BLaER1 (cell line): ENCODE results near the gene ETV6.

Experiments used
- H3K27ac ChIP-seq: shearing (Covaris generic); formaldehyde crosslinking; 2 replicates; pipeline ENCODE4 v1.8.1; 2022
- H3K27me3 ChIP-seq: shearing (Covaris generic); formaldehyde crosslinking; 2 replicates; pipeline ENCODE4 v1.8.1; 2022
- H3K36me3 ChIP-seq: shearing (Covaris generic); formaldehyde crosslinking; 2 replicates; pipeline ENCODE4 v1.8.1; 2022
- H3K4me1 ChIP-seq: shearing (Covaris generic); formaldehyde crosslinking; 2 replicates; pipeline ENCODE4 v1.8.1; 2022
- H3K4me2 ChIP-seq: shearing (Covaris generic); formaldehyde crosslinking; 2 replicates; pipeline ENCODE4 v1.8.1; 2022
- H3K4me3 ChIP-seq: shearing (Covaris generic); formaldehyde crosslinking; 2 replicates; pipeline ENCODE4 v1.8.1; 2022
- H3K9ac ChIP-seq: shearing (Covaris generic); formaldehyde crosslinking; 2 replicates; pipeline ENCODE4 v1.8.1; 2022
- H3K9me3 ChIP-seq: shearing (Covaris generic); formaldehyde crosslinking; 2 replicates; pipeline ENCODE4 v1.8.1; 2022
- H4K20me1 ChIP-seq: shearing (Covaris generic); formaldehyde crosslinking; 2 replicates; pipeline ENCODE4 v1.8.1; 2022
- Cebpa-rat ChIP-seq: shearing (Covaris generic); IDR thresholded peaks from 2 replicates; pipeline ENCODE4 v1.8.1; 2022

The ETV6 gene

GRCh38 chr12:11686120-11686519 lies 36.6 kb downstream of the ETV6 start:
- Histone ChIP-seq H3K4me3 (no peak overlapping the region), H3K9me3 (peaks cover 4% of the 10 kb centered on the region; the same call in 1 of the 2 replicates), H3K9ac (no peak overlapping the region), H3K4me2 (0 out of 2 replicates have a peak overlapping the region, but pooled peaks have one; percentile 14), H4K20me1 (peaks cover 96% of the 10 kb centered on the region), H3K36me3 (peaks cover 1% of the 10 kb centered on the region; the same call in 1 of the 2 replicates), H3K27me3 (0 out of 2 replicates have a peak, but pooled peaks cover 6% of the 10 kb centered on the region), H3K27ac (no peak overlapping the region), H3K4me1 (peaks cover 47% of the 10 kb centered on the region)
- TF ChIP-seq Cebpa-rat: no peak

- Histone ChIP-seq H3K9ac (no peak overlapping the region), H3K9me3 (no peaks in the 10 kb centered on the region; the same call in 1 of the 2 replicates), H3K4me3 (no peak overlapping the region), H3K27me3 (0 out of 2 replicates have a peak, but pooled peaks cover 6% of the 10 kb centered on the region), H4K20me1 (peaks cover 100% of the 10 kb centered on the region), H3K4me1 (peaks cover 47% of the 10 kb centered on the region), H3K4me2 (no peak overlapping the region; the same call in 1 of the 2 replicates), H3K36me3 (peaks cover 8% of the 10 kb centered on the region), H3K27ac (no peak overlapping the region)
- no peak for TF ChIP-seq Cebpa-rat
Observed at GRCh38 chr12:11687528-11687927, 38.1 kb downstream of the ETV6 start.

- Histone ChIP-seq H3K27ac (no peak overlapping the region), H4K20me1 (peaks cover 100% of the 10 kb centered on the region), H3K9me3 (no peaks in the 10 kb centered on the region; the same call in 1 of the 2 replicates), H3K27me3 (0 out of 2 replicates have a peak, but pooled peaks cover 6% of the 10 kb centered on the region), H3K4me2 (peak overlapping the region; percentile 24), H3K4me1 (peaks cover 47% of the 10 kb centered on the region), H3K4me3 (no peak overlapping the region), H3K36me3 (peaks cover 16% of the 10 kb centered on the region), H3K9ac (no peak overlapping the region)
- no peak for TF ChIP-seq Cebpa-rat
Observed at GRCh38 chr12:11688379-11688778, 38.9 kb downstream of the ETV6 start.

- H3K36me3 ChIP-seq: peaks cover 21% of the 10 kb centered on the region
- H3K4me1 ChIP-seq: peaks cover 47% of the 10 kb centered on the region
- no peak overlapping the region for H3K27ac ChIP-seq
- H3K4me3 ChIP-seq: no peak overlapping the region
- no peak for TF ChIP-seq Cebpa-rat
- peak overlapping the region; percentile 88 for H3K4me2 ChIP-seq
- peaks cover 100% of the 10 kb centered on the region for H4K20me1 ChIP-seq
- H3K27me3 ChIP-seq: 0 out of 2 replicates have a peak, but pooled peaks cover 6% of the 10 kb centered on the region
- H3K9ac ChIP-seq: no peak overlapping the region
- no peaks in the 10 kb centered on the region; the same call in 1 of the 2 replicates for H3K9me3 ChIP-seq
Observed at GRCh38 chr12:11688831-11689230, 39.4 kb downstream of the ETV6 start.

- 0 out of 2 replicates have a peak overlapping the region, but pooled peaks have one; percentile 12 for H3K4me3 ChIP-seq
- TF ChIP-seq Cebpa-rat: no peak
- H3K4me1 ChIP-seq: peaks cover 47% of the 10 kb centered on the region
- peaks cover 21% of the 10 kb centered on the region for H3K36me3 ChIP-seq
- H3K27me3 ChIP-seq: 0 out of 2 replicates have a peak, but pooled peaks cover 6% of the 10 kb centered on the region
- peak overlapping the region; percentile 88 for H3K4me2 ChIP-seq
- H4K20me1 ChIP-seq: peaks cover 100% of the 10 kb centered on the region
- H3K27ac ChIP-seq: no peak overlapping the region
- no peak overlapping the region for H3K9ac ChIP-seq
- H3K9me3 ChIP-seq: no peaks in the 10 kb centered on the region; the same call in 1 of the 2 replicates
Observed at GRCh38 chr12:11689591-11690186, 40.2 kb downstream of the ETV6 start.

- H4K20me1 ChIP-seq: peaks cover 98% of the 10 kb centered on the region
- no peak overlapping the region for H3K9ac ChIP-seq
- no peak overlapping the region for H3K4me3 ChIP-seq
- H3K27me3 ChIP-seq: 0 out of 2 replicates have a peak, but pooled peaks cover under 1% of the 10 kb centered on the region
- no peak overlapping the region for H3K4me2 ChIP-seq
- H3K27ac ChIP-seq: no peak overlapping the region
- peaks cover 36% of the 10 kb centered on the region for H3K36me3 ChIP-seq
- no peaks in the 10 kb centered on the region; the same call in 1 of the 2 replicates for H3K9me3 ChIP-seq
- peaks cover 25% of the 10 kb centered on the region for H3K4me1 ChIP-seq
- no peak for TF ChIP-seq Cebpa-rat
Observed at GRCh38 chr12:11693067-11693466, 43.6 kb downstream of the ETV6 start.

- H3K27ac ChIP-seq: no peak overlapping the region
- TF ChIP-seq Cebpa-rat: no peak
- H3K4me3 ChIP-seq: no peak overlapping the region
- H3K4me2 ChIP-seq: no peak overlapping the region
- H3K27me3 ChIP-seq: no peaks in the 10 kb centered on the region
- H4K20me1 ChIP-seq: peaks cover 98% of the 10 kb centered on the region
- peaks cover 19% of the 10 kb centered on the region for H3K4me1 ChIP-seq
- no peaks in the 10 kb centered on the region; the same call in 1 of the 2 replicates for H3K9me3 ChIP-seq
- H3K9ac ChIP-seq: no peak overlapping the region
- H3K36me3 ChIP-seq: peaks cover 36% of the 10 kb centered on the region
Observed at GRCh38 chr12:11693601-11694000, 44.1 kb downstream of the ETV6 start.

GRCh38 chr12:11694528-11694927 lies 45.1 kb downstream of the ETV6 start:
- H3K4me2 ChIP-seq: no peak overlapping the region
- H3K9ac ChIP-seq: no peak overlapping the region
- peaks cover 11% of the 10 kb centered on the region for H3K4me1 ChIP-seq
- H4K20me1 ChIP-seq: peaks cover 98% of the 10 kb centered on the region
- H3K27ac ChIP-seq: no peak overlapping the region
- no peaks in the 10 kb centered on the region for H3K27me3 ChIP-seq
- no peaks in the 10 kb centered on the region; the same call in 1 of the 2 replicates for H3K9me3 ChIP-seq
- H3K4me3 ChIP-seq: no peak overlapping the region
- TF ChIP-seq Cebpa-rat: no peak
- H3K36me3 ChIP-seq: peaks cover 36% of the 10 kb centered on the region

GRCh38 chr12:11695321-11695720 lies 45.8 kb downstream of the ETV6 start:
- H3K36me3 ChIP-seq: peaks cover 36% of the 10 kb centered on the region
- peaks cover 98% of the 10 kb centered on the region for H4K20me1 ChIP-seq
- H3K9ac ChIP-seq: no peak overlapping the region
- no peak overlapping the region for H3K27ac ChIP-seq
- TF ChIP-seq Cebpa-rat: no peak
- no peaks in the 10 kb centered on the region; the same call in 1 of the 2 replicates for H3K9me3 ChIP-seq
- no peak overlapping the region for H3K4me2 ChIP-seq
- no peak overlapping the region for H3K4me3 ChIP-seq
- no peaks in the 10 kb centered on the region for H3K27me3 ChIP-seq
- H3K4me1 ChIP-seq: peaks cover 3% of the 10 kb centered on the region

GRCh38 chr12:11696084-11696483 lies 46.6 kb downstream of the ETV6 start:
- Histone ChIP-seq H3K9ac (no peak overlapping the region), H4K20me1 (peaks cover 98% of the 10 kb centered on the region), H3K9me3 (no peaks in the 10 kb centered on the region; the same call in 1 of the 2 replicates), H3K4me1 (no peaks in the 10 kb centered on the region), H3K4me3 (no peak overlapping the region), H3K36me3 (peaks cover 36% of the 10 kb centered on the region), H3K27ac (no peak overlapping the region), H3K27me3 (no peaks in the 10 kb centered on the region), H3K4me2 (no peak overlapping the region)
- no peak for TF ChIP-seq Cebpa-rat
